GM12878 (cell line): Measurements from ENCODE around the gene B4GALT5.

Source experiments
- BRCA1 ChIP-seq: IDR thresholded peaks from 2 replicates; pipeline ENCODE4 v1.6.1; 2011; ENCODE audit warnings: low read depth, low read length, improper control_type of control experiment
- CREB1 ChIP-seq: IDR thresholded peaks from 2 replicates; pipeline ENCODE4 v1.6.1; 2012; ENCODE audit warnings: low read depth, mild to moderate bottlenecking, inconsistent platforms
- HCFC1 ChIP-seq: fragments of 150-350 bp; IDR thresholded peaks from 2 replicates; pipeline ENCODE4 v1.6.1; 2014; ENCODE audit warnings: low read length
- KAT2A ChIP-seq: conservative IDR thresholded peaks from 2 replicates; pipeline ENCODE4 v1.6.1; 2011; ENCODE audit warnings: low read depth, low read length; ENCODE audit not compliant: control insufficient read depth
- PAX5 ChIP-seq: IDR thresholded peaks from 2 replicates; pipeline ENCODE4 v1.6.1; 2011; ENCODE audit warnings: low read depth, low read length, borderline replicate concordance
- SMARCA5 ChIP-seq: fragments of 450-650 bp; IDR thresholded peaks from 2 replicates; pipeline ENCODE4 v1.6.1; 2017; ENCODE audit warnings: mild to moderate bottlenecking
- SP1 ChIP-seq: IDR thresholded peaks from one replicate; pipeline ENCODE4 v1.6.1; 2011; ENCODE audit warnings: low read depth, low read length
- SRF ChIP-seq, 2 experiments: IDR thresholded peaks; 2 replicates each; pipeline ENCODE4 v1.6.1; 2011; ENCODE audit warnings: low read depth in 2 of 2, low read length in 2 of 2, mild to moderate bottlenecking in 1 of 2, moderate library complexity in 1 of 2
- TAF1 ChIP-seq: IDR thresholded peaks from 2 replicates; pipeline ENCODE4 v1.6.1; 2011; ENCODE audit warnings: mild to moderate bottlenecking, low read depth, low read length, borderline replicate concordance
- TF ChIP-seq, protein P1 (sequence below): fragments of 450-650 bp; formaldehyde crosslinking; IDR thresholded peaks from 2 replicates; pipeline ENCODE4 v1.5.0; 2022; ENCODE audit warnings: mild to moderate bottlenecking, missing genetic modification characterization
- TF ChIP-seq, protein P2 (sequence below), 3 experiments: IDR thresholded peaks in 2 of 3; conservative IDR thresholded peaks in 1 of 3; 2 replicates each; pipeline ENCODE4 v1.5.1; 2011; ENCODE audit warnings: low read depth in 3 of 3, low read length in 3 of 3, mild to moderate bottlenecking in 3 of 3, control low read depth in 2 of 3, moderate library complexity in 2 of 3, inconsistent platforms in 1 of 3, mixed read lengths in 1 of 3; ENCODE audit not compliant: control insufficient read depth in 2 of 3, insufficient read depth in 1 of 3; ENCODE audit errors: extremely low read depth in 1 of 3
- TF ChIP-seq, protein P3 (sequence below): IDR thresholded peaks from 2 replicates; pipeline ENCODE4 v1.6.1; 2012; ENCODE audit warnings: mild to moderate bottlenecking, low read depth, low read length
- TF ChIP-seq, protein P4 (sequence below): fragments of 450-650 bp; IDR thresholded peaks from 2 replicates; pipeline ENCODE4 v1.6.1; 2016; ENCODE audit warnings: mild to moderate bottlenecking

DNA sequence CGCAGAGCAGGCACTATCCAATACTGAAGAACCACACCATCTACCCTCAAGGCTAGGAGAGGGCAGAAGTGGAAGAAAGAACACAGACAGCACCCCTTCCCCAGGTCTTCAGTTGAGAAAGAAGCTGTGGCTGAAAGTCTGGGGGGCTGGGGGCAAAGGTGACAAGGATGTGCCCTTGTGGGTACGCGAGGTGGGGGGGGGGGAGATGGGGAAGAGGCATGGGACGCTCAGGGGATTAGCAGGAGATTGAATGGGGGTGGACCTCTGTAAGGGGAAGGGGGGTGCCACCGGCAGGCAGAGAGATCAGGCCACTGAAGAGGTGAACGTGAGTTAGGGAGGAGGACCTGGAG lies 1.1 kb downstream of the B4GALT5 start:
- TF ChIP-seq, protein P1, sequence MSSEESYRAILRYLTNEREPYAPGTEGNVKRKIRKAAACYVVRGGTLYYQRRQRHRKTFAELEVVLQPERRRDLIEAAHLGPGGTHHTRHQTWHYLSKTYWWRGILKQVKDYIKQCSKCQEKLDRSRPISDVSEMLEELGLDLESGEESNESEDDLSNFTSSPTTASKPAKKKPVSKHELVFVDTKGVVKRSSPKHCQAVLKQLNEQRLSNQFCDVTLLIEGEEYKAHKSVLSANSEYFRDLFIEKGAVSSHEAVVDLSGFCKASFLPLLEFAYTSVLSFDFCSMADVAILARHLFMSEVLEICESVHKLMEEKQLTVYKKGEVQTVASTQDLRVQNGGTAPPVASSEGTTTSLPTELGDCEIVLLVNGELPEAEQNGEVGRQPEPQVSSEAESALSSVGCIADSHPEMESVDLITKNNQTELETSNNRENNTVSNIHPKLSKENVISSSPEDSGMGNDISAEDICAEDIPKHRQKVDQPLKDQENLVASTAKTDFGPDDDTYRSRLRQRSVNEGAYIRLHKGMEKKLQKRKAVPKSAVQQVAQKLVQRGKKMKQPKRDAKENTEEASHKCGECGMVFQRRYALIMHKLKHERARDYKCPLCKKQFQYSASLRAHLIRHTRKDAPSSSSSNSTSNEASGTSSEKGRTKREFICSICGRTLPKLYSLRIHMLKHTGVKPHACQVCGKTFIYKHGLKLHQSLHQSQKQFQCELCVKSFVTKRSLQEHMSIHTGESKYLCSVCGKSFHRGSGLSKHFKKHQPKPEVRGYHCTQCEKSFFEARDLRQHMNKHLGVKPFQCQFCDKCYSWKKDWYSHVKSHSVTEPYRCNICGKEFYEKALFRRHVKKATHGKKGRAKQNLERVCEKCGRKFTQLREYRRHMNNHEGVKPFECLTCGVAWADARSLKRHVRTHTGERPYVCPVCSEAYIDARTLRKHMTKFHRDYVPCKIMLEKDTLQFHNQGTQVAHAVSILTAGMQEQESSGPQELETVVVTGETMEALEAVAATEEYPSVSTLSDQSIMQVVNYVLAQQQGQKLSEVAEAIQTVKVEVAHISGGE (CRISPR knock-in tag) = no peak
- TF ChIP-seq TAF1 (no peak), KAT2A (no peak), BRCA1 (no peak), CREB1 (no peak), SMARCA5 (no peak), HCFC1 (no peak), SRF (IDR thresholded peaks at IDR 0.05; ENCODE audit: low read depth in 2 of 2, low read length in 2 of 2) (no peak), PAX5 (no peak), SP1 (no peak)
- TF ChIP-seq, protein P2, sequence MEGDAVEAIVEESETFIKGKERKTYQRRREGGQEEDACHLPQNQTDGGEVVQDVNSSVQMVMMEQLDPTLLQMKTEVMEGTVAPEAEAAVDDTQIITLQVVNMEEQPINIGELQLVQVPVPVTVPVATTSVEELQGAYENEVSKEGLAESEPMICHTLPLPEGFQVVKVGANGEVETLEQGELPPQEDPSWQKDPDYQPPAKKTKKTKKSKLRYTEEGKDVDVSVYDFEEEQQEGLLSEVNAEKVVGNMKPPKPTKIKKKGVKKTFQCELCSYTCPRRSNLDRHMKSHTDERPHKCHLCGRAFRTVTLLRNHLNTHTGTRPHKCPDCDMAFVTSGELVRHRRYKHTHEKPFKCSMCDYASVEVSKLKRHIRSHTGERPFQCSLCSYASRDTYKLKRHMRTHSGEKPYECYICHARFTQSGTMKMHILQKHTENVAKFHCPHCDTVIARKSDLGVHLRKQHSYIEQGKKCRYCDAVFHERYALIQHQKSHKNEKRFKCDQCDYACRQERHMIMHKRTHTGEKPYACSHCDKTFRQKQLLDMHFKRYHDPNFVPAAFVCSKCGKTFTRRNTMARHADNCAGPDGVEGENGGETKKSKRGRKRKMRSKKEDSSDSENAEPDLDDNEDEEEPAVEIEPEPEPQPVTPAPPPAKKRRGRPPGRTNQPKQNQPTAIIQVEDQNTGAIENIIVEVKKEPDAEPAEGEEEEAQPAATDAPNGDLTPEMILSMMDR (IDR thresholded peaks at IDR 0.05 in 2 of 3, conservative IDR thresholded peaks at IDR 0.05 in 1 of 3; ENCODE audit: control insufficient read depth in 2 of 3, extremely low read depth in 1 of 3, insufficient read depth in 1 of 3, low read depth in 3 of 3, low read length in 3 of 3) = no peak
- TF ChIP-seq, protein P3, sequence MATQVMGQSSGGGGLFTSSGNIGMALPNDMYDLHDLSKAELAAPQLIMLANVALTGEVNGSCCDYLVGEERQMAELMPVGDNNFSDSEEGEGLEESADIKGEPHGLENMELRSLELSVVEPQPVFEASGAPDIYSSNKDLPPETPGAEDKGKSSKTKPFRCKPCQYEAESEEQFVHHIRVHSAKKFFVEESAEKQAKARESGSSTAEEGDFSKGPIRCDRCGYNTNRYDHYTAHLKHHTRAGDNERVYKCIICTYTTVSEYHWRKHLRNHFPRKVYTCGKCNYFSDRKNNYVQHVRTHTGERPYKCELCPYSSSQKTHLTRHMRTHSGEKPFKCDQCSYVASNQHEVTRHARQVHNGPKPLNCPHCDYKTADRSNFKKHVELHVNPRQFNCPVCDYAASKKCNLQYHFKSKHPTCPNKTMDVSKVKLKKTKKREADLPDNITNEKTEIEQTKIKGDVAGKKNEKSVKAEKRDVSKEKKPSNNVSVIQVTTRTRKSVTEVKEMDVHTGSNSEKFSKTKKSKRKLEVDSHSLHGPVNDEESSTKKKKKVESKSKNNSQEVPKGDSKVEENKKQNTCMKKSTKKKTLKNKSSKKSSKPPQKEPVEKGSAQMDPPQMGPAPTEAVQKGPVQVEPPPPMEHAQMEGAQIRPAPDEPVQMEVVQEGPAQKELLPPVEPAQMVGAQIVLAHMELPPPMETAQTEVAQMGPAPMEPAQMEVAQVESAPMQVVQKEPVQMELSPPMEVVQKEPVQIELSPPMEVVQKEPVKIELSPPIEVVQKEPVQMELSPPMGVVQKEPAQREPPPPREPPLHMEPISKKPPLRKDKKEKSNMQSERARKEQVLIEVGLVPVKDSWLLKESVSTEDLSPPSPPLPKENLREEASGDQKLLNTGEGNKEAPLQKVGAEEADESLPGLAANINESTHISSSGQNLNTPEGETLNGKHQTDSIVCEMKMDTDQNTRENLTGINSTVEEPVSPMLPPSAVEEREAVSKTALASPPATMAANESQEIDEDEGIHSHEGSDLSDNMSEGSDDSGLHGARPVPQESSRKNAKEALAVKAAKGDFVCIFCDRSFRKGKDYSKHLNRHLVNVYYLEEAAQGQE = no peak
- TF ChIP-seq, protein P4, sequence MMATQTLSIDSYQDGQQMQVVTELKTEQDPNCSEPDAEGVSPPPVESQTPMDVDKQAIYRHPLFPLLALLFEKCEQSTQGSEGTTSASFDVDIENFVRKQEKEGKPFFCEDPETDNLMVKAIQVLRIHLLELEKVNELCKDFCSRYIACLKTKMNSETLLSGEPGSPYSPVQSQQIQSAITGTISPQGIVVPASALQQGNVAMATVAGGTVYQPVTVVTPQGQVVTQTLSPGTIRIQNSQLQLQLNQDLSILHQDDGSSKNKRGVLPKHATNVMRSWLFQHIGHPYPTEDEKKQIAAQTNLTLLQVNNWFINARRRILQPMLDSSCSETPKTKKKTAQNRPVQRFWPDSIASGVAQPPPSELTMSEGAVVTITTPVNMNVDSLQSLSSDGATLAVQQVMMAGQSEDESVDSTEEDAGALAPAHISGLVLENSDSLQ = no peak
